Measurements from ENCODE around the gene SETBP1.

SETBP1 gene

DNA sequence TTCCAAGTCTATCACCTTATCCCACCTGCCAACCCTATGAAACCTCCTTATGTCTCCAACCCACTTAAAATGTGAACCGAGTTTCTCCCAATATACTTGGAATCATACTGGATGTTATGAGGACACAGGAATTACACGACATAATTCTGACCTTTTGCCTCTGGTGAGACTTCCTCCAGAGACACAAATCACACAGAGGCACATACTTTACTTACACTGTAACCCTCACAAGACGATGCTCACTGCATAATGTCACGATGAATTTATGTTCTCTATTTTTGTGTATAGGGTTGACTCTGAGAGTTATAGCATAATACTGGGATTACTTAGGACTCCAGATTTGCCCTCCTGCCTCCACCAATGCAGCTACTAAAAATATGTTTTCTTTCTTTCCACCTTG lies 28.0 kb upstream of the SETBP1 start:
- Histone ChIP-seq H3K27me3 (replicated peaks; ENCODE audit: control insufficient read depth, insufficient read depth, low read length) (no peaks in the 10 kb centered on the region), H3K36me3 (ENCODE audit: control insufficient read depth, insufficient read depth, low read length) (no peaks in the 10 kb centered on the region), H3K4me3 (replicated peaks; ENCODE audit: low read depth, low read length) (no peak overlapping the region)
- TF ChIP-seq, protein P1, sequence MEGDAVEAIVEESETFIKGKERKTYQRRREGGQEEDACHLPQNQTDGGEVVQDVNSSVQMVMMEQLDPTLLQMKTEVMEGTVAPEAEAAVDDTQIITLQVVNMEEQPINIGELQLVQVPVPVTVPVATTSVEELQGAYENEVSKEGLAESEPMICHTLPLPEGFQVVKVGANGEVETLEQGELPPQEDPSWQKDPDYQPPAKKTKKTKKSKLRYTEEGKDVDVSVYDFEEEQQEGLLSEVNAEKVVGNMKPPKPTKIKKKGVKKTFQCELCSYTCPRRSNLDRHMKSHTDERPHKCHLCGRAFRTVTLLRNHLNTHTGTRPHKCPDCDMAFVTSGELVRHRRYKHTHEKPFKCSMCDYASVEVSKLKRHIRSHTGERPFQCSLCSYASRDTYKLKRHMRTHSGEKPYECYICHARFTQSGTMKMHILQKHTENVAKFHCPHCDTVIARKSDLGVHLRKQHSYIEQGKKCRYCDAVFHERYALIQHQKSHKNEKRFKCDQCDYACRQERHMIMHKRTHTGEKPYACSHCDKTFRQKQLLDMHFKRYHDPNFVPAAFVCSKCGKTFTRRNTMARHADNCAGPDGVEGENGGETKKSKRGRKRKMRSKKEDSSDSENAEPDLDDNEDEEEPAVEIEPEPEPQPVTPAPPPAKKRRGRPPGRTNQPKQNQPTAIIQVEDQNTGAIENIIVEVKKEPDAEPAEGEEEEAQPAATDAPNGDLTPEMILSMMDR (IDR thresholded peaks at IDR 0.05; ENCODE audit: insufficient read depth, low read length, poor library complexity, severe bottlenecking), result no peak
- no peak for DNase-seq (ENCODE audit: extremely low read depth, insufficient read length)

DNA sequence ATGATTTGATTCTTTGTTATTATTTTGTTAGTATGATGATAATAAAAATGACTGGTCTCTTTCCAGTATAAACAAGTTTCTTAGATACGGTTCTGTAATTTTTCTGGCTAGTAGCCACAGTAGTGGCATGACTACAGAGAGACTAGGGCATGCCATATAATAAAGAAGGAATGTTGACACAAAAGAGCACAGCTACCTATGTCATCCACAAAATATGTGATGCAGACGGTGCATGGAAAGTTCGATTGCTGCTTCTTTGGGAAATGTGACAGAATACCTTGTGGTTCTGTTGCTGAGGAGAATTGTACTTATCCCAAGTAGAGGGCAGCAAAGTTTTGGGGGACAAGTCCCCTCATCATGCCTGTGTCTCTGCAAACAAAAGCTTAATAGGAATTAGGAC lies 26.1 kb upstream of the SETBP1 start:
- TF ChIP-seq, protein P1 (IDR thresholded peaks at IDR 0.05; ENCODE audit: insufficient read depth, low read length, poor library complexity, severe bottlenecking), result no peak
- Histone ChIP-seq H3K27me3 (replicated peaks; ENCODE audit: control insufficient read depth, insufficient read depth, low read length) (no peaks in the 10 kb centered on the region; the same call in 1 of the 2 replicates), H3K4me3 (replicated peaks; ENCODE audit: low read depth, low read length) (no peak overlapping the region), H3K36me3 (ENCODE audit: control insufficient read depth, insufficient read depth, low read length) (no peaks in the 10 kb centered on the region)
- DNase-seq (ENCODE audit: extremely low read depth, insufficient read length), result no peak

DNA sequence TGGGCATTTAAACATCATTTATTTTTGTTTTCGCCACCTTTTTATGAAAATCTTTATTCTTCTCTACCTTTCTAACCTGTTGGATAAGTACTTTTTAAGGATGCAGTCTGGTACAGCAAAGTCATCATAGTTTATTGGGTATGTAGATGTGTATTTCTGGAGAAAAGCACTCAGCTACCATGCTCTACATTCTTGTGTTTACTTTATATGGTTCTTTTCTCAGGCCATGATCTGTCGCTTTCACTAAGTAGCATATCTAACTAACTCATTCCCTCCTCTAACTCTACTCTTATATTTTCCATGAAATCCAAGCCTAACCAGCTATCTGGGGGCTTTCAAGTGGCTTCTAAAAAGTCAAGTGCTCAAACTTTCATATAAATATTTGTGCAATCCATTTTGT lies 25.3 kb upstream of the SETBP1 start:
- TF ChIP-seq, protein P1 (IDR thresholded peaks at IDR 0.05; ENCODE audit: insufficient read depth, low read length, poor library complexity, severe bottlenecking), result no peak
- H3K4me3 ChIP-seq (replicated peaks; ENCODE audit: low read depth, low read length), result no peak overlapping the region
- no peaks in the 10 kb centered on the region; the same call in 1 of the 2 replicates for H3K27me3 ChIP-seq (replicated peaks; ENCODE audit: control insufficient read depth, insufficient read depth, low read length)
- DNase-seq (ENCODE audit: extremely low read depth, insufficient read length), result no peak
- H3K36me3 ChIP-seq (ENCODE audit: control insufficient read depth, insufficient read depth, low read length), result no peaks in the 10 kb centered on the region

DNA sequence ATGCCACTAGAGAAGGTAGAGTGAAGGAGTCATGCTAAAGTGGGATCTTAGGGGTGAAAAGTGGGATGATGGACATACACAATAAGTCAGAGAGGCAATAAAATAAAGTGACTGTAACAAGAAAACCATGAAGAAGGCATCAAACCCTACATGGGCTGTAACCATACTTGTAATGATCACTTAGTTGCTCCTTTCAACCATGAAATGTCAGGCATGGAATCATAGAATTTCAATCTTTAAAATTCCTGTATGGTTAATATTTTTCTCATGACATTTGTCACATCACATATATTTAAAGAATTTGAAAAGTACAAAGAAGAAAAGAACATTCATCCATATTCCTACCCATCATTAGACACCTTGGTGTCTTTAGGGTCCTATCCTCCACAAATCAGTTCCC lies 20.9 kb upstream of the SETBP1 start:
- no peaks in the 10 kb centered on the region for H3K36me3 ChIP-seq (ENCODE audit: control insufficient read depth, insufficient read depth, low read length)
- no peaks in the 10 kb centered on the region; the same call in 1 of the 2 replicates for H3K27me3 ChIP-seq (replicated peaks; ENCODE audit: control insufficient read depth, insufficient read depth, low read length)
- no peak for DNase-seq (ENCODE audit: extremely low read depth, insufficient read length)
- H3K4me3 ChIP-seq (replicated peaks; ENCODE audit: low read depth, low read length), result no peak overlapping the region
- TF ChIP-seq, protein P1 (IDR thresholded peaks at IDR 0.05; ENCODE audit: insufficient read depth, low read length, poor library complexity, severe bottlenecking), result no peak

DNA sequence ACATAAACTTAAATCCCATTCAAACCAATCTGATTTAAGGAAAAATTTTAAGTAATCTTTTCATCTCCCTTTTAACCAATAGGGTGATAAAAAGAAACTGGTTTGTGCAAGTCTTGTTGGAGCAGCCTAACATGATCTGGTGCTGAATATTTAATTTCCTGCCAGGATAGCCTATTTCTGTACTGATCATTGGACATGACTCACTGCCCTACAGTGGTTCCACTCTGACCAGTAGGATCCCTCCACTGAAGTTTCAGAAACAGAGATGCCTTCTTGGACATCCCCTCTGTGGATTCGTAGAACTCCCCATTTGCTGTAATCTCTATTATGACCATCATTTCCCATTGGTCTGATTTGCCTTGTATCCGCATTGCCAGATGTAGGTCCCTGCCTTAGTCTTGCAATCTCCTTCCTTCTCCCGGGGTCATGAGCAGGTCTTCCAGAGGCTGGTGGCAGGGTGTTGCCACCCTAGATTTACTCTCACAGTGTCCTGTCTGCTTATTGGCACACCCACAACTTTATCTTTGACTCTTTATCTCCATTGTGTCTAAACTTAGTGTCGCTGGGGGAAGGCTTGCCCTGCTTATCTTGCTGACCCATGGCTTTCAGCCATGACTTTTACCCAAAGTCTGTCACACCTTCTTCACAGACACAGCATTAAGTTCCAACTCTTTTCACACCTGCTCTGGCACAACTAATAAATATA lies 12.3 kb upstream of the SETBP1 start:
- H3K4me3 ChIP-seq (replicated peaks; ENCODE audit: low read depth, low read length), result no peak overlapping the region
- H3K36me3 ChIP-seq (ENCODE audit: control insufficient read depth, insufficient read depth, low read length), result no peaks in the 10 kb centered on the region
- TF ChIP-seq, protein P1 (IDR thresholded peaks at IDR 0.05; ENCODE audit: insufficient read depth, low read length, poor library complexity, severe bottlenecking), result no peak
- DNase-seq (ENCODE audit: extremely low read depth, insufficient read length), result no peak
- H3K27me3 ChIP-seq (replicated peaks; ENCODE audit: control insufficient read depth, insufficient read depth, low read length), result 0 out of 2 replicates have a peak, but pooled peaks cover 1% of the 10 kb centered on the region
